H9 (cell line): Measurements from ENCODE around the gene BMPR1A. TPM values are rescaled to one million over a fixed set of nuclear protein-coding genes. Genes with fewer than 3 reads are reported as not detected.

ENCODE experiments used
- DNase-seq: peaks from one replicate; pipeline ENCODE4 v3.0.0-alpha.2; 2017
- H2AFZ ChIP-seq: one replicate; pipeline ENCODE4 v1.6.1; 2013; ENCODE audit warnings: mild to moderate bottlenecking, low read length, control low read depth, moderate library complexity
- H2AK5ac ChIP-seq: 2 replicates; pipeline ENCODE4 v1.6.1; 2013; ENCODE audit warnings: low read length, control low read depth, mixed read lengths; ENCODE audit not compliant: insufficient read length
- H2BK120ac ChIP-seq: one replicate; pipeline ENCODE4 v1.6.1; 2013; ENCODE audit warnings: low read depth, mild to moderate bottlenecking, low read length, control low read depth, inconsistent platforms; ENCODE audit not compliant: poor library complexity, severe bottlenecking
- H2BK12ac ChIP-seq: 2 replicates; pipeline ENCODE4 v1.6.1; 2013; ENCODE audit warnings: low read length, control low read depth, mixed read lengths, low read depth; ENCODE audit not compliant: insufficient read length
- H2BK15ac ChIP-seq: 2 replicates; pipeline ENCODE4 v1.6.1; 2013; ENCODE audit warnings: low read depth, low read length, control low read depth
- H2BK20ac ChIP-seq: one replicate; pipeline ENCODE4 v1.6.1; 2013; ENCODE audit warnings: low read depth, mild to moderate bottlenecking, low read length, control low read depth, inconsistent platforms; ENCODE audit not compliant: poor library complexity, severe bottlenecking
- H2BK5ac ChIP-seq: 2 replicates; pipeline ENCODE4 v1.6.1; 2013; ENCODE audit warnings: low read length, control low read depth, mixed read lengths; ENCODE audit not compliant: insufficient read length
- H3K14ac ChIP-seq: 2 replicates; pipeline ENCODE4 v1.6.1; 2013; ENCODE audit warnings: low read length, control low read depth; ENCODE audit not compliant: insufficient read depth
- H3K18ac ChIP-seq: 2 replicates; pipeline ENCODE4 v1.6.1; 2013; ENCODE audit warnings: low read depth, mild to moderate bottlenecking, mixed read lengths, low read length, control low read depth; ENCODE audit not compliant: insufficient read length
- H3K23ac ChIP-seq: 2 replicates; pipeline ENCODE4 v1.6.1; 2013; ENCODE audit warnings: low read length, control low read depth, mixed read lengths, low read depth; ENCODE audit not compliant: insufficient read length
- H3K23me2 ChIP-seq: 2 replicates; pipeline ENCODE4 v1.6.1; 2013; ENCODE audit warnings: low read depth, mild to moderate bottlenecking, mixed read lengths, low read length, control low read depth; ENCODE audit not compliant: insufficient read length, poor library complexity, severe bottlenecking
- H3K27ac ChIP-seq: 2 replicates; pipeline ENCODE4 v1.5.1; 2013; ENCODE audit warnings: low read length, control low read depth, mixed read lengths, low read depth; ENCODE audit not compliant: insufficient read length
- H3K27me3 ChIP-seq: 2 replicates; pipeline ENCODE4 v1.6.1; 2013; ENCODE audit warnings: low read length, control low read depth, inconsistent platforms; ENCODE audit not compliant: insufficient read depth
- H3K4ac ChIP-seq: 2 replicates; pipeline ENCODE4 v1.6.1; 2013; ENCODE audit warnings: low read depth, mild to moderate bottlenecking, control low read depth, inconsistent platforms, low read length, moderate library complexity
- H3K4me1 ChIP-seq: 2 replicates; pipeline ENCODE4 v1.6.1; 2013; ENCODE audit warnings: low read length, control low read depth, inconsistent platforms; ENCODE audit not compliant: insufficient read depth
- H3K4me2 ChIP-seq: 2 replicates; pipeline ENCODE4 v1.6.1; 2013; ENCODE audit warnings: low read length, control low read depth, mixed read lengths; ENCODE audit not compliant: insufficient read length, insufficient read depth
- H3K56ac ChIP-seq: 2 replicates; pipeline ENCODE4 v1.6.1; 2013; ENCODE audit warnings: low read depth, mild to moderate bottlenecking, mixed read lengths, low read length, control low read depth; ENCODE audit not compliant: insufficient read length
- H3K79me1 ChIP-seq: 2 replicates; pipeline ENCODE4 v1.6.1; 2013; ENCODE audit warnings: low read depth, mild to moderate bottlenecking, moderate library complexity, low read length, control low read depth, inconsistent platforms; ENCODE audit not compliant: insufficient read depth, poor library complexity, severe bottlenecking
- H3K79me2 ChIP-seq: 2 replicates; pipeline ENCODE4 v1.6.1; 2013; ENCODE audit warnings: low read length, control low read depth, inconsistent platforms; ENCODE audit not compliant: insufficient read depth
- H3K9ac ChIP-seq: 2 replicates; pipeline ENCODE4 v1.6.1; 2013; ENCODE audit warnings: low read length, control low read depth, mixed read lengths; ENCODE audit not compliant: insufficient read length; ENCODE audit errors: extremely low read depth
- H3K9me3 ChIP-seq: one replicate; pipeline ENCODE4 v1.6.1; 2013; ENCODE audit warnings: low read depth, low read length, inconsistent platforms; ENCODE audit not compliant: control insufficient read depth
- H3T11ph ChIP-seq: one replicate; pipeline ENCODE4 v1.6.1; 2013; ENCODE audit warnings: mild to moderate bottlenecking, low read length, control low read depth, inconsistent platforms
- H4K20me1 ChIP-seq: one replicate; pipeline ENCODE4 v1.6.1; 2013; ENCODE audit not compliant: control insufficient read depth, insufficient read length, insufficient read depth
- H4K5ac ChIP-seq: 2 replicates; pipeline ENCODE4 v1.6.1; 2013; ENCODE audit warnings: low read depth, mild to moderate bottlenecking, mixed read lengths, low read length, control low read depth; ENCODE audit not compliant: insufficient read length
- H4K8ac ChIP-seq: replicated peaks from 2 replicates; pipeline ENCODE4 v1.6.1; 2013; ENCODE audit warnings: low read length, control low read depth, mixed read lengths, low read depth; ENCODE audit not compliant: insufficient read length
- H4K91ac ChIP-seq: 2 replicates; pipeline ENCODE4 v1.6.1; 2013; ENCODE audit warnings: low read depth, mild to moderate bottlenecking, moderate library complexity, mixed read lengths, low read length, control low read depth; ENCODE audit not compliant: insufficient read length
- H3K27ac Mint-ChIP-seq, 3 experiments: 2 replicates in 2 of 3; 3 replicates in 1 of 3; pipeline ENCODE4 v1.8.0; 2020 to 2021; ENCODE audit warnings: mixed read lengths in 3 of 3, mild to moderate bottlenecking in 1 of 3, moderate library complexity in 1 of 3
- H3K27me3 Mint-ChIP-seq: 2 replicates; pipeline ENCODE4 v1.8.0; 2021; ENCODE audit warnings: low read depth, mild to moderate bottlenecking, moderate library complexity, mixed read lengths
- H3K36me3 Mint-ChIP-seq, 3 experiments: 2 replicates in 2 of 3; 3 replicates in 1 of 3; pipeline ENCODE4 v1.8.0; 2020 to 2021; ENCODE audit warnings: low read depth in 3 of 3, mixed read lengths in 3 of 3; ENCODE audit not compliant: insufficient read depth in 1 of 3
- H3K4me1 Mint-ChIP-seq, 2 experiments: 2 replicates each; pipeline ENCODE4 v1.8.0; 2020; ENCODE audit warnings: mixed read lengths in 2 of 2
- H3K4me3 Mint-ChIP-seq, 2 experiments: 2 replicates in 1 of 2; 3 replicates in 1 of 2; pipeline ENCODE4 v1.8.0; 2020 to 2021; ENCODE audit warnings: mild to moderate bottlenecking in 2 of 2, mixed read lengths in 2 of 2, moderate library complexity in 1 of 2
- H3K9me3 Mint-ChIP-seq, 2 experiments: 2 replicates in 1 of 2; 3 replicates in 1 of 2; pipeline ENCODE4 v1.8.0; 2020; ENCODE audit warnings: mild to moderate bottlenecking in 2 of 2, mixed read lengths in 2 of 2, moderate library complexity in 1 of 2
- CTCF ChIP-seq: fragments of 200-600 bp; sonication (generic); conservative IDR thresholded peaks from 3 replicates; pipeline ENCODE4 v1.8.0; 2021; ENCODE audit warnings: antibody characterized with exemption, mild to moderate bottlenecking
- WGBS: extraction: QIAGEN DNeasy Blood & Tissue Kit; methylation state at CpG from one replicate; pipeline ENCODE4 v1.1.7; 2013; ENCODE audit warnings: missing lambda C conversion rate, low lambda C conversion rate, mixed read lengths; ENCODE audit not compliant: insufficient read length; ENCODE audit errors: extremely low coverage; 5-methylcytosine and 5-hydroxymethylcytosine counted together
- total RNA-seq: library from RNA; stranded (reverse); gene quantifications from 2 replicates; pipeline ENCODE4 v1.2.1, GENCODE V29; 2021

BMPR1A gene
- total RNA-seq, 1 experiment from 2014 or later, result 138 TPM

- H3K79me2 ChIP-seq, result peaks cover 5% of the 10 kb centered on the region; the same call in 1 of the 2 replicates
- H4K91ac ChIP-seq, result no peak overlapping the region
- H4K8ac ChIP-seq, result no peak overlapping the region
- H3K9ac ChIP-seq, result no peak overlapping the region
- no peak overlapping the region for H3T11ph ChIP-seq
- no peak overlapping the region for H2AK5ac ChIP-seq
- no peak overlapping the region for H4K5ac ChIP-seq
- no peak overlapping the region for H3K18ac ChIP-seq
- no peak overlapping the region for H3K4ac ChIP-seq
- no peak overlapping the region for H3K23ac ChIP-seq
- no peaks in the 10 kb centered on the region for H3K27me3 ChIP-seq
- H3K9me3 ChIP-seq, result no peaks in the 10 kb centered on the region
- Mint-ChIP-seq H3K4me1 (peaks cover 8 to 17% of the 10 kb centered on the region in 2 experiments), H3K4me3 (no peak overlapping the region), H3K36me3 (peaks cover 10 to 63% (median 28%) of the 10 kb centered on the region in 3 experiments; a peak in 6 of 7 replicates), H3K27ac (no peak overlapping the region), H3K27me3 (no peaks in the 10 kb centered on the region), H3K9me3 (no peaks in the 10 kb centered on the region)
- no peak overlapping the region for H2BK120ac ChIP-seq
- no peak overlapping the region for H2BK5ac ChIP-seq
- H3K4me1 ChIP-seq, result peaks cover 2% of the 10 kb centered on the region
- no CpG with 5 or more reads among the region's 4 CpGs for WGBS
- no peak overlapping the region for H2BK12ac ChIP-seq
- no peak overlapping the region for H2AFZ ChIP-seq
- H3K56ac ChIP-seq, result no peak overlapping the region
- H2BK20ac ChIP-seq, result no peak overlapping the region
- peaks cover 7% of the 10 kb centered on the region for H3K79me1 ChIP-seq
- no peak overlapping the region for H3K4me2 ChIP-seq
- DNase-seq, result no peak
- H3K14ac ChIP-seq, result no peak overlapping the region
- H2BK15ac ChIP-seq, result no peak overlapping the region
- no peak for TF ChIP-seq CTCF
- H3K27ac ChIP-seq, result no peak overlapping the region
- no peaks in the 10 kb centered on the region for H4K20me1 ChIP-seq
- H3K23me2 ChIP-seq, result no peaks in the 10 kb centered on the region
Measured at GRCh38 chr10:86880971-86881370, 124.6 kb downstream of the BMPR1A start.
